Measurements from ENCODE around the gene NID2.

- TF ChIP-seq, protein P1, sequence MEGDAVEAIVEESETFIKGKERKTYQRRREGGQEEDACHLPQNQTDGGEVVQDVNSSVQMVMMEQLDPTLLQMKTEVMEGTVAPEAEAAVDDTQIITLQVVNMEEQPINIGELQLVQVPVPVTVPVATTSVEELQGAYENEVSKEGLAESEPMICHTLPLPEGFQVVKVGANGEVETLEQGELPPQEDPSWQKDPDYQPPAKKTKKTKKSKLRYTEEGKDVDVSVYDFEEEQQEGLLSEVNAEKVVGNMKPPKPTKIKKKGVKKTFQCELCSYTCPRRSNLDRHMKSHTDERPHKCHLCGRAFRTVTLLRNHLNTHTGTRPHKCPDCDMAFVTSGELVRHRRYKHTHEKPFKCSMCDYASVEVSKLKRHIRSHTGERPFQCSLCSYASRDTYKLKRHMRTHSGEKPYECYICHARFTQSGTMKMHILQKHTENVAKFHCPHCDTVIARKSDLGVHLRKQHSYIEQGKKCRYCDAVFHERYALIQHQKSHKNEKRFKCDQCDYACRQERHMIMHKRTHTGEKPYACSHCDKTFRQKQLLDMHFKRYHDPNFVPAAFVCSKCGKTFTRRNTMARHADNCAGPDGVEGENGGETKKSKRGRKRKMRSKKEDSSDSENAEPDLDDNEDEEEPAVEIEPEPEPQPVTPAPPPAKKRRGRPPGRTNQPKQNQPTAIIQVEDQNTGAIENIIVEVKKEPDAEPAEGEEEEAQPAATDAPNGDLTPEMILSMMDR (IDR thresholded peaks at IDR 0.05), result no peak
- no peak for TF ChIP-seq EZH2 (IDR thresholded peaks at IDR 0.05; ENCODE audit: borderline replicate concordance, insufficient read depth, low read depth, low read length, poor library complexity, severe bottlenecking)
Observed at GRCh38 chr14:52051251-52051650, 17.6 kb downstream of the NID2 start.

Data from B cell (primary cell).